ENCODE results near the gene PALM.

DNA sequence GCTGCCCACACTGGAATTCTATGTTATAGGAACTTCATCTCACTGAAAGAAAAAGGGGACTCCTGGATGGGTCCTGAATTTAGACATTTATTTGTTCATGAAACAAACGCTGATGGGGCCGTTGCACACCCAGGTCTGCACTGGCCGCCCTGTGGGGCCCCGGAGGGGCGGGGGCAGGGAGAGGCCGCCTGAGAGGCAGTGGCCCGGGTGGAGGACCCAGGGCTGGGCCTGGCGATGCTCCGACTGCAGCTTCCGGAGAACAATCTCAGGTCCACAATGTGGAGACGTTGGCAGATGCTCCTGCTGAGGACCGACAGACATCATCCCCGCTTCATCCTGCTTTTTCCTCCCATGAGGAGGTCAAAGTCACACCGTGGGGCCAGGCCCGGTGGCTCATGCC lies 72.2 kb downstream of the PALM start:
- TF ChIP-seq, protein P1, sequence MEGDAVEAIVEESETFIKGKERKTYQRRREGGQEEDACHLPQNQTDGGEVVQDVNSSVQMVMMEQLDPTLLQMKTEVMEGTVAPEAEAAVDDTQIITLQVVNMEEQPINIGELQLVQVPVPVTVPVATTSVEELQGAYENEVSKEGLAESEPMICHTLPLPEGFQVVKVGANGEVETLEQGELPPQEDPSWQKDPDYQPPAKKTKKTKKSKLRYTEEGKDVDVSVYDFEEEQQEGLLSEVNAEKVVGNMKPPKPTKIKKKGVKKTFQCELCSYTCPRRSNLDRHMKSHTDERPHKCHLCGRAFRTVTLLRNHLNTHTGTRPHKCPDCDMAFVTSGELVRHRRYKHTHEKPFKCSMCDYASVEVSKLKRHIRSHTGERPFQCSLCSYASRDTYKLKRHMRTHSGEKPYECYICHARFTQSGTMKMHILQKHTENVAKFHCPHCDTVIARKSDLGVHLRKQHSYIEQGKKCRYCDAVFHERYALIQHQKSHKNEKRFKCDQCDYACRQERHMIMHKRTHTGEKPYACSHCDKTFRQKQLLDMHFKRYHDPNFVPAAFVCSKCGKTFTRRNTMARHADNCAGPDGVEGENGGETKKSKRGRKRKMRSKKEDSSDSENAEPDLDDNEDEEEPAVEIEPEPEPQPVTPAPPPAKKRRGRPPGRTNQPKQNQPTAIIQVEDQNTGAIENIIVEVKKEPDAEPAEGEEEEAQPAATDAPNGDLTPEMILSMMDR (IDR thresholded peaks at IDR 0.05), result no peak
- no peak for TF ChIP-seq POLR2A (IDR thresholded peaks at IDR 0.05)
- no peak for TF ChIP-seq EP300 (IDR thresholded peaks at IDR 0.05)
